K562 (cell line): Measurements from ENCODE around the gene HNRNPLL.

Experiments used
- CBFB ChIP-seq: sonication (generic); formaldehyde crosslinking; IDR thresholded peaks from 2 replicates; pipeline ENCODE4 v1.4.0; 2020; ENCODE audit warnings: mild to moderate bottlenecking, missing genetic modification reagents
- CBX5 ChIP-seq: IDR thresholded peaks from 2 replicates; pipeline ENCODE4 v1.6.1; 2014; ENCODE audit warnings: low read depth, borderline replicate concordance
- CHD2 ChIP-seq: IDR thresholded peaks from 2 replicates; pipeline ENCODE4 v1.6.1; 2011; ENCODE audit warnings: low read depth, low read length
- CTCF ChIP-seq, 3 experiments: IDR thresholded peaks in 2 of 3; conservative IDR thresholded peaks in 1 of 3; 2 replicates each; pipeline ENCODE4 v1.5.1; 2011 to 2012; ENCODE audit warnings: low read length in 3 of 3, mild to moderate bottlenecking in 3 of 3, control low read depth in 2 of 3, improper control_type of control experiment in 1 of 3, inconsistent platforms in 1 of 3, low read depth in 1 of 3, mixed read lengths in 1 of 3, moderate library complexity in 1 of 3; ENCODE audit not compliant: insufficient read depth in 2 of 3
- FOSL1 ChIP-seq: fragments of 200-800 bp; sonication (Bioruptor generic); conservative IDR thresholded peaks from 2 replicates; pipeline ENCODE4 v1.6.1; 2016; ENCODE audit warnings: missing genetic modification characterization, missing compliant biosample characterization
- HMGXB4 ChIP-seq: sonication (generic); formaldehyde crosslinking; IDR thresholded peaks from 2 replicates; pipeline ENCODE4 v1.8.1; 2023; ENCODE audit warnings: mild to moderate bottlenecking, missing genetic modification reagents
- KLF10 ChIP-seq: fragments of 250-450 bp; sonication (Bioruptor Pico); IDR thresholded peaks from 2 replicates; pipeline ENCODE4 v1.6.1; 2021; ENCODE audit warnings: matching md5 sums
- MAFK ChIP-seq: IDR thresholded peaks from 2 replicates; pipeline ENCODE4 v1.6.1; 2011; ENCODE audit warnings: low read length, improper control_type of control experiment
- NFYB ChIP-seq: IDR thresholded peaks from 2 replicates; pipeline ENCODE4 v1.6.1; 2011; ENCODE audit warnings: mild to moderate bottlenecking, moderate library complexity; ENCODE audit not compliant: insufficient read length; ENCODE audit errors: extremely low read depth
- POLR2AphosphoS5 ChIP-seq: IDR thresholded peaks from 2 replicates; pipeline ENCODE4 v1.6.1; 2011; ENCODE audit warnings: mild to moderate bottlenecking, low read depth, low read length, moderate library complexity; ENCODE audit not compliant: control insufficient read depth, insufficient read depth
- ZNF175 ChIP-seq: fragments of 200-800 bp; sonication (Bioruptor generic); IDR thresholded peaks from 2 replicates; pipeline ENCODE4 v1.6.1; 2016; ENCODE audit warnings: low read depth, mild to moderate bottlenecking, missing genetic modification characterization, missing compliant biosample characterization
- ZNF280A ChIP-seq: fragments of 450-650 bp; IDR thresholded peaks from 2 replicates; pipeline ENCODE4 v1.6.1; 2018; ENCODE audit warnings: mild to moderate bottlenecking, low read depth; ENCODE audit not compliant: partially characterized antibody
- TF ChIP-seq, protein P1 (sequence below): sonication (generic); formaldehyde crosslinking; IDR thresholded peaks from 2 replicates; pipeline ENCODE4 v1.8.0; 2022; ENCODE audit warnings: missing genetic modification reagents, mild to moderate bottlenecking, borderline replicate concordance

DNA sequence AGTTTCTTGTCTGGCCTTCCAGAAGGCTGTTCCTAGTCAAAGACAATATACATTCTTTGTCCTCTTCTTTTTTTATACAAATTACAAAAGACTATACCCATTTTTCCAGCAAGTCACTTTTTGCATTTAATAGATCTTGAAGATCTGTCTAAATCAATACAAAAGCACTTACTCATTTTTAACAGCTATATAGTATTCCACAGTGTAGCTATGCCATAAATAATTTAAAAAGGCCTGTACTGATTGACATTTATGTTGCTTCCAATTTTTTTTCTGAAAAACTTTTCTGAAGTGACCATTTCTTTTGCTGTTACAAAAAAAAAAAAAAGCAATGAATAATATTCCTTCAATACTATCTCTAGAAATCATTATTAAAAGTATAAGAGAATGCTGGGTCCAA is 30.3 kb upstream of the HNRNPLL start:
- TF ChIP-seq CTCF (IDR thresholded peaks at IDR 0.05 in 2 of 3, conservative IDR thresholded peaks at IDR 0.05 in 1 of 3; ENCODE audit: insufficient read depth in 2 of 3, low read depth in 1 of 3, low read length in 3 of 3) (no peak), CBFB (no peak), MAFK (no peak), POLR2AphosphoS5 (no peak), ZNF280A (no peak), FOSL1 (no peak), CHD2 (no peak), NFYB (no peak), HMGXB4 (CRISPR knock-in tag) (no peak), KLF10 (CRISPR knock-in tag) (no peak), CBX5 (no peak), ZNF175 (CRISPR knock-in tag) (no peak)
- TF ChIP-seq, protein P1, sequence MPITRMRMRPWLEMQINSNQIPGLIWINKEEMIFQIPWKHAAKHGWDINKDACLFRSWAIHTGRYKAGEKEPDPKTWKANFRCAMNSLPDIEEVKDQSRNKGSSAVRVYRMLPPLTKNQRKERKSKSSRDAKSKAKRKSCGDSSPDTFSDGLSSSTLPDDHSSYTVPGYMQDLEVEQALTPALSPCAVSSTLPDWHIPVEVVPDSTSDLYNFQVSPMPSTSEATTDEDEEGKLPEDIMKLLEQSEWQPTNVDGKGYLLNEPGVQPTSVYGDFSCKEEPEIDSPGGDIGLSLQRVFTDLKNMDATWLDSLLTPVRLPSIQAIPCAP (CRISPR knock-in tag) = no peak
